Endothelial cell of umbilical vein (primary cell): Measurements from ENCODE around the gene DNAJC28. TPM values are rescaled to one million over a fixed set of nuclear protein-coding genes. Genes with fewer than 3 reads are reported as not detected.

Experiments
- BruUV-seq: library from RNA; stranded (reverse); fragments of 400-500 nt; replicated peaks from 2 replicates; lab custom pipeline; 2021; lab: Mats Ljungman, UMichigan
- CTCF ChIA-PET: fragments of 300-600, 350-600 bp; sonication (Branson Sonifier 250); formaldehyde crosslinking; loops from one replicate; lab custom pipeline; 2021; ENCODE audit warnings: antibody characterized with exemption, inconsistent platforms; lab: Charles Lee
- POLR2A ChIA-PET: fragments of 300-600, 350-600 bp; sonication (Branson Sonifier 250); formaldehyde crosslinking; loops from one replicate; lab custom pipeline; 2021; ENCODE audit warnings: antibody characterized with exemption, inconsistent platforms; lab: Charles Lee
- DNase-seq: peaks from one replicate; pipeline ENCODE4 v3.0.0-alpha.2; 2011; ENCODE audit warnings: low read depth, low spot score
- FAIRE-seq: peaks from 2 replicates; lab custom pipeline; 2011; peaks lifted over from hg19 to GRCh38; lab: Jason Lieb, UNC
- H2AFZ ChIP-seq: 2 replicates; pipeline ENCODE4 v1.6.0; 2012; ENCODE audit warnings: low read depth, low read length, control low read depth, inconsistent platforms
- H3K27ac ChIP-seq: 2 replicates; pipeline ENCODE4 v1.5.1; 2011; ENCODE audit warnings: low read depth, mild to moderate bottlenecking, control low read depth, low read length, moderate library complexity; ENCODE audit not compliant: insufficient read depth
- H3K27me3 ChIP-seq, 2 experiments: 2 replicates each; pipeline versions ENCODE4 v1.6.0 to v1.6.1; 2011; ENCODE audit warnings: low read length in 2 of 2, mixed read lengths in 1 of 2; ENCODE audit not compliant: control insufficient read depth in 2 of 2, insufficient read depth in 2 of 2
- H3K36me3 ChIP-seq, 2 experiments: 2 replicates in 1 of 2; 3 replicates in 1 of 2; pipeline ENCODE4 v1.5.1; 2011; ENCODE audit warnings: low read length in 2 of 2, mild to moderate bottlenecking in 1 of 2, moderate library complexity in 1 of 2; ENCODE audit not compliant: control insufficient read depth in 2 of 2, insufficient read depth in 2 of 2; ENCODE audit errors: extremely low read depth in 1 of 2
- H3K4me1 ChIP-seq: 3 replicates; pipeline ENCODE4 v1.5.1; 2011; ENCODE audit warnings: mild to moderate bottlenecking, low read length; ENCODE audit not compliant: control insufficient read depth, insufficient read depth; ENCODE audit errors: extremely low read depth
- H3K4me2 ChIP-seq: 2 replicates; pipeline ENCODE4 v1.6.1; 2011; ENCODE audit warnings: low read length, control low read depth, mixed read lengths; ENCODE audit not compliant: insufficient read depth
- H3K4me3 ChIP-seq, 3 experiments: fragments of 200-600 bp in 1 of 3; sonication (generic), shearing (Covaris generic) in 1 of 3; replicated peaks in 1 of 3; 2 replicates each; pipeline ENCODE4 v1.5.1; 2011 to 2016; ENCODE audit warnings: control low read depth in 3 of 3, low read length in 3 of 3, mild to moderate bottlenecking in 2 of 3, inconsistent platforms in 1 of 3, low read depth in 1 of 3, moderate library complexity in 1 of 3; ENCODE audit not compliant: insufficient read depth in 1 of 3
- H3K79me2 ChIP-seq: 2 replicates; pipeline ENCODE4 v1.6.0; 2012; ENCODE audit warnings: low read length, inconsistent platforms; ENCODE audit not compliant: control insufficient read depth, insufficient read depth
- H3K9ac ChIP-seq: replicated peaks from 2 replicates; pipeline ENCODE3; 2011; ENCODE audit warnings: low read length, control low read depth; ENCODE audit not compliant: insufficient read depth; ENCODE audit errors: extremely low read depth
- H3K9me1 ChIP-seq: replicated peaks from 3 replicates; pipeline ENCODE4 v1.6.0; 2011; ENCODE audit warnings: mild to moderate bottlenecking, low read length; ENCODE audit not compliant: control insufficient read depth, insufficient read depth; ENCODE audit errors: extremely low read depth
- H3K9me3 ChIP-seq: replicated peaks from 2 replicates; pipeline ENCODE4 v1.5.1; 2012; ENCODE audit warnings: low read length, inconsistent platforms; ENCODE audit not compliant: control insufficient read depth, insufficient read depth
- H4K20me1 ChIP-seq: replicated peaks from 2 replicates; pipeline ENCODE3; 2011; ENCODE audit warnings: mild to moderate bottlenecking, low read length; ENCODE audit not compliant: control insufficient read depth, insufficient read depth; ENCODE audit errors: extremely low read depth
- EZH2 ChIP-seq: IDR thresholded peaks from 2 replicates; pipeline ENCODE4 v1.6.1; 2012; ENCODE audit warnings: borderline replicate concordance, low read depth, mild to moderate bottlenecking, moderate library complexity, low read length, inconsistent platforms; ENCODE audit not compliant: severe bottlenecking
- FOS ChIP-seq: IDR thresholded peaks from 2 replicates; pipeline ENCODE4 v1.6.1; 2011; ENCODE audit warnings: mild to moderate bottlenecking, low read length, moderate library complexity, borderline replicate concordance; ENCODE audit not compliant: insufficient read depth
- GATA2 ChIP-seq: IDR thresholded peaks from 2 replicates; pipeline ENCODE4 v1.7.0; 2011; ENCODE audit warnings: low read depth, mild to moderate bottlenecking, moderate library complexity, mixed read lengths, low read length; ENCODE audit not compliant: insufficient read length, insufficient read depth
- JUN ChIP-seq: IDR thresholded peaks from 2 replicates; pipeline ENCODE4 v1.6.1; 2011; ENCODE audit warnings: borderline replicate concordance, low read depth; ENCODE audit not compliant: insufficient read length, insufficient read depth
- MYC ChIP-seq: IDR thresholded peaks from one replicate; pipeline ENCODE4 v1.6.1; 2011; ENCODE audit warnings: mild to moderate bottlenecking, low read depth, low read length
- POLR2A ChIP-seq: IDR thresholded peaks from 2 replicates; pipeline ENCODE4 v1.6.1; 2012; ENCODE audit warnings: low read depth, mild to moderate bottlenecking, control low read depth, low read length
- POLR2AphosphoS5 ChIP-seq: IDR thresholded peaks from 2 replicates; pipeline ENCODE4 v1.6.1; 2012; ENCODE audit warnings: low read depth, mild to moderate bottlenecking, control low read depth, low read length, moderate library complexity; ENCODE audit not compliant: insufficient read depth
- dilution Hi-C: fragments of 300-500 bp; cut with MboI; formaldehyde crosslinking; loops from one replicate; pipeline ENCODE4 v1.15.0; 2019; ENCODE audit warnings: low sequenced_read_pairs; ENCODE audit not compliant: extremely low pct_ligation_motif_present
- intact Hi-C: fragments of 100-400 bp; cut with micrococcal nuclease; formaldehyde crosslinking; loops from one replicate; pipeline ENCODE4 v1.10.0; 2022
- polyA plus RNA-seq, 4 experiments: library from polyadenylated mRNA; depleted of rRNA in 3 of 4; stranded (reverse) in 3 of 4; unstranded in 1 of 4; fragments of >200 nt; gene quantifications; 2 replicates each; pipeline versions ENCODE4 v1.2.1 to v1.2.3, GENCODE V29; 2011 to 2012; ENCODE audit warnings: missing spikeins in 1 of 4
- total RNA-seq: library from RNA; stranded (reverse); gene quantifications from 2 replicates; pipeline ENCODE4 v1.2.3, GENCODE V29; 2021
- TF ChIP-seq, protein P1 (sequence below), 2 donors: IDR thresholded peaks; 1 replicate in 1 of 2; 2 replicates in 1 of 2; pipeline ENCODE4 v1.5.1; 2011; ENCODE audit warnings: low read length in 2 of 2, mild to moderate bottlenecking in 2 of 2, moderate library complexity in 2 of 2, control low read depth in 1 of 2, inconsistent platforms in 1 of 2, low read depth in 1 of 2; ENCODE audit not compliant: insufficient read depth in 1 of 2; ENCODE audit errors: extremely low read depth in 1 of 2
- TF ChIP-seq, protein P2 (sequence below): IDR thresholded peaks from 2 replicates; pipeline ENCODE4 v1.6.1; 2011; ENCODE audit not compliant: insufficient read depth, insufficient read length

The DNAJC28 gene
- total and polyA plus RNA-seq, 2 donors (not counting 3 experiments of a cell fraction or from before 2014, with no cell fraction given) = 0.19 to 0.82 TPM

DNA sequence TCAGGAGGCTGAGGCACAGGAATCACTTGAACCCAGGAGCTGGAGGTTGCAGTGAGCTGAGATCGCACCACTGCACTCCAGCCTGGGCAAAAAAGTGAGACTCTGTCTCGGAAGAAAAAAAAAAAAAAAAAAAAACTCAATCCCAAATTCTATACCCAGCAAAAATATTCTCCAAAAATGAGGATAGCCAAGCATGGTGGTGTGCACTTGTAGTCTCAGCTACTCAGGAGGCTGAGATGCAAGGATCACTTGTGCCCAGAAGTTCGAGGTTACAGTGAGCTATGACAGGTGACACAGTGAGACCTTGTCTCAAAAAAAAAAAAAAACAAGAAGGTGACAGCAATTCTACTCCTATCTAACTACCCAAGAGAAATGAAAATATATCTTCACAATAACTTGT lies 18.2 kb downstream of the DNAJC28 start:
- FAIRE-seq (no peak), DNase-seq (no peak)
- dilution Hi-C loops (no loop called here), intact Hi-C loops (no loop called here)
- Histone ChIP-seq H3K9me3 (no peaks in the 10 kb centered on the region), H3K4me1 (no peaks in the 10 kb centered on the region), H3K36me3 (no peaks in the 10 kb centered on the region), H3K9me1 (no peaks in the 10 kb centered on the region), H2AFZ (no peak overlapping the region), H4K20me1 (no peaks in the 10 kb centered on the region), H3K27me3 (no peaks in the 10 kb centered on the region), H3K27ac (no peak overlapping the region), H3K4me2 (no peak overlapping the region), H3K79me2 (peaks cover 16% of the 10 kb centered on the region), H3K9ac (no peak overlapping the region), H3K4me3 (no peak overlapping the region)
- TF ChIP-seq JUN (no peak), EZH2 (no peak), POLR2AphosphoS5 (no peak), GATA2 (no peak), MYC (no peak), POLR2A (no peak), FOS (no peak)
- TF ChIP-seq, protein P1, sequence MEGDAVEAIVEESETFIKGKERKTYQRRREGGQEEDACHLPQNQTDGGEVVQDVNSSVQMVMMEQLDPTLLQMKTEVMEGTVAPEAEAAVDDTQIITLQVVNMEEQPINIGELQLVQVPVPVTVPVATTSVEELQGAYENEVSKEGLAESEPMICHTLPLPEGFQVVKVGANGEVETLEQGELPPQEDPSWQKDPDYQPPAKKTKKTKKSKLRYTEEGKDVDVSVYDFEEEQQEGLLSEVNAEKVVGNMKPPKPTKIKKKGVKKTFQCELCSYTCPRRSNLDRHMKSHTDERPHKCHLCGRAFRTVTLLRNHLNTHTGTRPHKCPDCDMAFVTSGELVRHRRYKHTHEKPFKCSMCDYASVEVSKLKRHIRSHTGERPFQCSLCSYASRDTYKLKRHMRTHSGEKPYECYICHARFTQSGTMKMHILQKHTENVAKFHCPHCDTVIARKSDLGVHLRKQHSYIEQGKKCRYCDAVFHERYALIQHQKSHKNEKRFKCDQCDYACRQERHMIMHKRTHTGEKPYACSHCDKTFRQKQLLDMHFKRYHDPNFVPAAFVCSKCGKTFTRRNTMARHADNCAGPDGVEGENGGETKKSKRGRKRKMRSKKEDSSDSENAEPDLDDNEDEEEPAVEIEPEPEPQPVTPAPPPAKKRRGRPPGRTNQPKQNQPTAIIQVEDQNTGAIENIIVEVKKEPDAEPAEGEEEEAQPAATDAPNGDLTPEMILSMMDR (IDR thresholded peaks at IDR 0.05; ENCODE audit: extremely low read depth in 1 of 2, insufficient read depth in 1 of 2, low read depth in 1 of 2, low read length in 2 of 2) = no peak
- TF ChIP-seq, protein P2, sequence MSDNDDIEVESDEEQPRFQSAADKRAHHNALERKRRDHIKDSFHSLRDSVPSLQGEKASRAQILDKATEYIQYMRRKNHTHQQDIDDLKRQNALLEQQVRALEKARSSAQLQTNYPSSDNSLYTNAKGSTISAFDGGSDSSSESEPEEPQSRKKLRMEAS = no peak
- no TSS peak for BruUV-seq
- ChIA-PET POLR2A (interaction anchor here (0.6 kb wide), 1 partner anchor 11 kb away, joined by 7 read pairs; no protein-coding TSS in a partner anchor), CTCF (interaction anchor here (0.6 kb wide), 1 partner anchor 292 kb away, joined by 3 read pairs; no protein-coding TSS in a partner anchor)
